Hepatocyte (in vitro differentiated cells): ENCODE results near the gene HECTD4.

Experiments used
- EZH2phosphoT487 ChIP-seq: fragments of 200-600 bp; sonication (generic); IDR thresholded peaks from one replicate; pipeline ENCODE4 v1.6.1; 2018; ENCODE audit warnings: antibody characterized with exemption, mild to moderate bottlenecking, low read depth, moderate library complexity; ENCODE audit not compliant: unreplicated experiment, severe bottlenecking
- TF ChIP-seq, protein P1 (sequence below): fragments of 200-600 bp; sonication (generic); IDR thresholded peaks from 2 replicates; pipeline ENCODE4 v1.5.1; 2016; ENCODE audit warnings: antibody characterized with exemption, mild to moderate bottlenecking; ENCODE audit not compliant: poor library complexity

DNA sequence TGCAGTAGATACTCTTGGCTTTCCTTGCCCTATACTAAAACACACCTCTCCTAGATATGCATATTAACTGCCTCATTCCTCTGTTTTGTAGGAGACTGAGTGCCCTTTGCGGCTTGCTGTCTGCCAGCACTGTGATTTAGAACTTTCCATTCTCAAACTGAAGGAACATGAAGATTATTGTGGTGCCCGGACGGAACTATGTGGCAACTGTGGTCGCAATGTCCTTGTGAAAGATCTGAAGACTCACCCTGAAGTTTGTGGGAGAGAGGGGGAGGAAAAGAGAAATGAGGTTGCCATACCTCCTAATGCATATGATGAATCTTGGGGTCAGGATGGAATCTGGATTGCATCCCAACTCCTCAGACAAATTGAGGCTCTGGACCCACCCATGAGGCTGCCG is 241.5 kb downstream of the HECTD4 start:
- TF ChIP-seq, protein P1, sequence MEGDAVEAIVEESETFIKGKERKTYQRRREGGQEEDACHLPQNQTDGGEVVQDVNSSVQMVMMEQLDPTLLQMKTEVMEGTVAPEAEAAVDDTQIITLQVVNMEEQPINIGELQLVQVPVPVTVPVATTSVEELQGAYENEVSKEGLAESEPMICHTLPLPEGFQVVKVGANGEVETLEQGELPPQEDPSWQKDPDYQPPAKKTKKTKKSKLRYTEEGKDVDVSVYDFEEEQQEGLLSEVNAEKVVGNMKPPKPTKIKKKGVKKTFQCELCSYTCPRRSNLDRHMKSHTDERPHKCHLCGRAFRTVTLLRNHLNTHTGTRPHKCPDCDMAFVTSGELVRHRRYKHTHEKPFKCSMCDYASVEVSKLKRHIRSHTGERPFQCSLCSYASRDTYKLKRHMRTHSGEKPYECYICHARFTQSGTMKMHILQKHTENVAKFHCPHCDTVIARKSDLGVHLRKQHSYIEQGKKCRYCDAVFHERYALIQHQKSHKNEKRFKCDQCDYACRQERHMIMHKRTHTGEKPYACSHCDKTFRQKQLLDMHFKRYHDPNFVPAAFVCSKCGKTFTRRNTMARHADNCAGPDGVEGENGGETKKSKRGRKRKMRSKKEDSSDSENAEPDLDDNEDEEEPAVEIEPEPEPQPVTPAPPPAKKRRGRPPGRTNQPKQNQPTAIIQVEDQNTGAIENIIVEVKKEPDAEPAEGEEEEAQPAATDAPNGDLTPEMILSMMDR = no peak
- no peak for TF ChIP-seq EZH2phosphoT487
